HEK293T (cell line): ENCODE results near the gene FBXO46.

Source experiments
- CTCF ChIA-PET: fragments of 350-600 bp; formaldehyde crosslinking; extraction: SDS; loops from one replicate; lab custom pipeline; 2021; ENCODE audit warnings: antibody characterized with exemption, inconsistent platforms; lab: Yijun Ruan, JAX
- POLR2A ChIA-PET: fragments of 350-600 bp; formaldehyde crosslinking; extraction: SDS; loops from one replicate; lab custom pipeline; 2020; ENCODE audit warnings: antibody characterized with exemption, inconsistent platforms; lab: Yijun Ruan, JAX
- DNase-seq: peaks from one replicate; pipeline ENCODE4 v3.0.0; 2012; ENCODE audit warnings: mixed read lengths; ENCODE audit errors: extremely low spot score
- ARNT ChIP-seq: fragments of 450-650 bp; IDR thresholded peaks from 2 replicates; pipeline ENCODE4 v1.6.1; 2017; ENCODE audit warnings: mild to moderate bottlenecking
- BHLHE40 ChIP-seq: fragments of 450-650 bp; IDR thresholded peaks from 2 replicates; pipeline ENCODE4 v1.6.1; 2016; ENCODE audit warnings: mild to moderate bottlenecking, moderate library complexity, borderline replicate concordance
- CTBP1 ChIP-seq: fragments of 450-650 bp; IDR thresholded peaks from 2 replicates; pipeline ENCODE4 v1.6.1; 2016; ENCODE audit warnings: borderline replicate concordance
- ELF4 ChIP-seq: fragments of 450-650 bp; IDR thresholded peaks from 2 replicates; pipeline ENCODE4 v1.6.1; 2017; ENCODE audit warnings: antibody characterized with exemption
- FOXA1 ChIP-seq: fragments of 450-650 bp; IDR thresholded peaks from 2 replicates; pipeline ENCODE4 v1.6.1; 2016; ENCODE audit warnings: mild to moderate bottlenecking
- FOXK2 ChIP-seq: fragments of 450-650 bp; IDR thresholded peaks from 2 replicates; pipeline ENCODE4 v1.6.1; 2016; ENCODE audit warnings: mild to moderate bottlenecking
- FOXM1 ChIP-seq: fragments of 450-650 bp; IDR thresholded peaks from 2 replicates; pipeline ENCODE4 v1.6.1; 2017; ENCODE audit warnings: mild to moderate bottlenecking, borderline replicate concordance
- HDGF ChIP-seq: fragments of 450-650 bp; IDR thresholded peaks from 2 replicates; pipeline ENCODE4 v1.6.1; 2017; ENCODE audit warnings: antibody characterized with exemption, borderline replicate concordance
- L3MBTL2 ChIP-seq: fragments of 450-650 bp; conservative IDR thresholded peaks from 2 replicates; pipeline ENCODE4 v1.6.1; 2016; ENCODE audit warnings: mild to moderate bottlenecking
- LEF1 ChIP-seq: fragments of 450-650 bp; IDR thresholded peaks from 2 replicates; pipeline ENCODE4 v1.6.1; 2017; ENCODE audit warnings: mild to moderate bottlenecking, borderline replicate concordance
- NFRKB ChIP-seq: fragments of 450-650 bp; IDR thresholded peaks from 2 replicates; pipeline ENCODE4 v1.6.1; 2016; ENCODE audit warnings: mild to moderate bottlenecking, moderate library complexity
- PKNOX1 ChIP-seq: fragments of 450-650 bp; IDR thresholded peaks from 2 replicates; pipeline ENCODE4 v1.6.1; 2016
- SP1 ChIP-seq: fragments of 450-650 bp; IDR thresholded peaks from 2 replicates; pipeline ENCODE4 v1.6.1; 2017
- SUZ12 ChIP-seq: fragments of 450-650 bp; IDR thresholded peaks from 2 replicates; pipeline ENCODE4 v1.6.1; 2016; ENCODE audit warnings: mild to moderate bottlenecking
- TARDBP ChIP-seq: fragments of 450-650 bp; IDR thresholded peaks from 2 replicates; pipeline ENCODE4 v1.6.1; 2016
- ZNF384 ChIP-seq: fragments of 450-650 bp; IDR thresholded peaks from 2 replicates; pipeline ENCODE4 v1.6.1; 2016

Gene FBXO46

GRCh38 chr19:45773384-45773783, 42.7 kb upstream of the FBXO46 start:
- no peak for DNase-seq
- CTCF ChIA-PET: interaction anchor here (1.1 to 1.5 kb wide), 3 partner anchors 26 to 81 kb away, joined by 4 to 5 read pairs (median 4); partner anchors contain the start of gene QPCTL
- TF ChIP-seq ARNT: no peak
- TF ChIP-seq SUZ12: no peak
- TF ChIP-seq ELF4: no peak
- TF ChIP-seq LEF1: no peak
- no peak for TF ChIP-seq SP1
- TF ChIP-seq HDGF: no peak
- TF ChIP-seq FOXA1: no peak
- no peak for TF ChIP-seq L3MBTL2
- TF ChIP-seq NFRKB: no peak
- TF ChIP-seq ZNF384: no peak
- no peak for TF ChIP-seq TARDBP
- TF ChIP-seq FOXK2: no peak
- no peak for TF ChIP-seq FOXM1
- no peak for TF ChIP-seq CTBP1
- TF ChIP-seq BHLHE40: no peak
- no peak for TF ChIP-seq PKNOX1
- POLR2A ChIA-PET: interaction anchor here (1.1 to 2.2 kb wide), 4 partner anchors 9 to 90 kb away, joined by 3 to 9 read pairs (median 4); partner anchors contain the start of genes DMPK, FBXO46 and SYMPK

- DNase-seq: no peak
- no peak for TF ChIP-seq HDGF
- no peak for TF ChIP-seq TARDBP
- no peak for TF ChIP-seq LEF1
- no peak for TF ChIP-seq FOXK2
- TF ChIP-seq FOXM1: no peak
- no peak for TF ChIP-seq PKNOX1
- TF ChIP-seq SP1: no peak
- no peak for TF ChIP-seq ZNF384
- no peak for TF ChIP-seq BHLHE40
- TF ChIP-seq NFRKB: no peak
- TF ChIP-seq SUZ12: no peak
- no peak for TF ChIP-seq L3MBTL2
- no peak for TF ChIP-seq ELF4
- TF ChIP-seq FOXA1: no peak
- TF ChIP-seq ARNT: no peak
- no peak for TF ChIP-seq CTBP1
- ChIA-PET CTCF (interaction anchor here (1.1 to 1.5 kb wide), 3 partner anchors 26 to 80 kb away, joined by 4 to 5 read pairs (median 4); partner anchors contain the start of gene QPCTL), POLR2A (interaction anchor here (0.5 to 2.2 kb wide), 5 partner anchors 9 to 304 kb away, joined by 3 to 9 read pairs (median 3); partner anchors contain the start of genes DMPK, FBXO46 and SYMPK)
Observed at GRCh38 chr19:45772912-45773311, 42.2 kb upstream of the FBXO46 start.

DNA sequence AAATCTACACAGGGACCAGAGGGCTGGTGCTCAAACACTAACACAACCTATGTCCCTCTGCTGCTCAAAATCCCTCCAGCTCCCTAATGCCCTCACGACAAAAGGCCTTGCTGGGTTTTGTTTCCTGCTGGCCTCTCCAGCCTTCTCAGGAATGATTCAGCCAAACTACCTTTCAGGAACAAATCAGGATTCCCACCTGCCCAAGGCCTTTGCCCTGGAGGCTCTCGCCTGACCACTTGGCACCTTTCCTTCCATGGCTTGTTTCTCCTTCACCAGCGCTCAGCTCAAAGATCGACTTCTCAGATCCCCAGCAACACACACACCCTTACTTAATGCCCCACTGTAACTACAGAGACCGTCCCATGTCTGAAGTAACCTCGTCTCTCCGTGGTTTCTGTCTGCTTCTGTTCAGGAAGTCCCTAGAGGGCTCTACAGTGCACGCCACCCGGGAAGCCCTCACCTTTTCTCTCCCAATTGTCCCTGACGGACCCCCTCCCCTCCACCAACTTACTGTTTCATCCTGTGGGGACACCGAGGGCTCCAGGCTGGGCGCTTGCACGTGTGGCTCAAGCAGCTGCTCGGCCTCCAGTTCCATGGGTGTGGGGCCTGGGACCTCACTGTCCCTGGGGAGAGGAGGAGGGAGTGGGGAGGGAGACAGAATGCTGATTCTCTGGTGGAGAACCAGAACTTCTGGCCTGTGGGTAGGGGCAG, 41.6 kb upstream of the FBXO46 start:
- no peak for TF ChIP-seq PKNOX1
- TF ChIP-seq LEF1: no peak
- no peak for TF ChIP-seq TARDBP
- TF ChIP-seq ZNF384: no peak
- TF ChIP-seq SP1: no peak
- TF ChIP-seq CTBP1: no peak
- no peak for TF ChIP-seq ARNT
- no peak for TF ChIP-seq FOXM1
- ChIA-PET CTCF (interaction anchor here (1.1 to 1.5 kb wide), 3 partner anchors 27 to 80 kb away, joined by 4 to 5 read pairs (median 4); partner anchors contain the start of gene QPCTL), POLR2A (interaction anchor here (0.5 to 2.2 kb wide), 5 partner anchors 10 to 304 kb away, joined by 3 to 9 read pairs (median 3); partner anchors contain the start of genes DMPK, FBXO46 and QPCTL)
- no peak for DNase-seq

DNA sequence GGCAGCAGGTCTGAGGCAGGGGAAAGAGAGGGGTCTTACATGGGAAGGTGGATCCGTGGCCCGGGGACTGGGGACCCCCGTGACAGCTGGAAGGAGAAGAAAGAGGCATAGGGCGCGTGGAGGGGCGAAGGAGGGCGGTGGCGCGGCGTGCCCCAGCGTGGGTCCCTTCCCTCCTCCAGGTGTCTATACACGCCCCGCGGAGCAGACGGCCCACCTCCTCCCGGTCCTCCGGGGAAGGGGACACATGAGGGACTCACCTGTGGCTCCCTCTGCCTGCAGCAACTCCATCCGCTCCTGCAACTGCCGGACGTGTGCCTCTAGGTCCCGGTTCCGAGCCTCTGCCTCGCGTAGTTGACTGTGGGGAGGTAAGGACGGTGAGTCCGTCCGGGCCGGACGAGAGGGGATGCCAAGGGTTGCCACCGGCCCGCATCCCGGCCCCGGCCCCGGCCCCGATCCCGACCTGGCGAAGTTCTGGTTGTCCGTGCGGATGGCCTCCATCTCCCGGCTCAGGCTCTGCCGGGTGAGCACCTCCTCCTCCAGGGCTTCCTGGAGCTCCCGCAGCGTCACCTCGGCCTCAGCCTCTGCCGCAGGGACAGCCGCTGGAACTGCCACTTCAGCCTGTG, 40.7 kb upstream of the FBXO46 start:
- no peak for DNase-seq
- POLR2A ChIA-PET: interaction anchor here (0.7 to 2.2 kb wide), 2 partner anchors 10 to 79 kb away, joined by 3 to 9 read pairs; partner anchors contain the start of genes DMPK and QPCTL
- no peak for TF ChIP-seq FOXK2
- no peak for TF ChIP-seq BHLHE40
- TF ChIP-seq LEF1: no peak
- no peak for TF ChIP-seq SP1
- no peak for TF ChIP-seq HDGF
- no peak for TF ChIP-seq PKNOX1
- no peak for TF ChIP-seq NFRKB
- CTCF ChIA-PET: interaction anchor here (2.4 kb wide), 1 partner anchor 28 kb away, joined by 21 read pairs; no protein-coding TSS in a partner anchor
